WTC11 (cell line): ENCODE data around the gene GDPD4.
"Not testable (repeated sequence)": the region's sequence is repeated elsewhere in the genome, so short reads cannot be mapped to it uniquely, and the experiment has no call there.

Experiments
- IRF2 ChIP-seq: sonication (generic); formaldehyde crosslinking; IDR thresholded peaks from 2 replicates; pipeline ENCODE4 v1.8.0; 2022; ENCODE audit warnings: low read depth, missing genetic modification reagents, borderline replicate concordance
- MXD4 ChIP-seq: fragments of 250-450 bp; sonication (Bioruptor Pico); IDR thresholded peaks from 2 replicates; pipeline ENCODE4 v1.8.0; 2021; ENCODE audit warnings: mild to moderate bottlenecking, moderate library complexity, borderline replicate concordance
- NR2C2 ChIP-seq: sonication (generic); formaldehyde crosslinking; IDR thresholded peaks from 2 replicates; pipeline ENCODE4 v1.8.0; 2022; ENCODE audit warnings: mild to moderate bottlenecking, missing genetic modification reagents
- SMAD4 ChIP-seq: sonication (generic); formaldehyde crosslinking; IDR thresholded peaks from 2 replicates; pipeline ENCODE4 v1.8.0; 2022; ENCODE audit warnings: mild to moderate bottlenecking, missing genetic modification reagents
- ZBTB21 ChIP-seq: sonication (generic); formaldehyde crosslinking; IDR thresholded peaks from 2 replicates; pipeline ENCODE4 v1.8.1; 2023; ENCODE audit warnings: mild to moderate bottlenecking, missing genetic modification reagents, borderline replicate concordance
- ZNF416 ChIP-seq: fragments of 250-450 bp; sonication (Bioruptor Pico); IDR thresholded peaks from 2 replicates; pipeline ENCODE4 v1.9.0; 2021; ENCODE audit warnings: mild to moderate bottlenecking, inconsistent platforms
- TF ChIP-seq, protein P1 (sequence below): sonication (generic); formaldehyde crosslinking; IDR thresholded peaks from 2 replicates; pipeline ENCODE4 v1.8.0; 2022; ENCODE audit warnings: missing genetic modification reagents
- TF ChIP-seq, protein P2 (sequence below): sonication (generic); formaldehyde crosslinking; IDR thresholded peaks from 2 replicates; pipeline ENCODE4 v1.8.1; 2022; ENCODE audit warnings: low read depth, mild to moderate bottlenecking, moderate library complexity, missing genetic modification reagents, borderline replicate concordance
- TF ChIP-seq, protein P3 (sequence below): fragments of 200-600 bp; IDR thresholded peaks from 2 replicates; pipeline ENCODE4 v1.8.0; 2022; ENCODE audit warnings: antibody characterized with exemption
- TF ChIP-seq, protein P4 (sequence below): fragments of 250-450 bp; sonication (Bioruptor Pico); IDR thresholded peaks from 2 replicates; pipeline ENCODE4 v2.1.2; 2022; ENCODE audit warnings: mild to moderate bottlenecking, moderate library complexity
- TF ChIP-seq, protein P5 (sequence below): sonication (generic); formaldehyde crosslinking; IDR thresholded peaks from 2 replicates; pipeline ENCODE4 v1.8.0; 2022; ENCODE audit warnings: mild to moderate bottlenecking, missing genetic modification reagents

DNA sequence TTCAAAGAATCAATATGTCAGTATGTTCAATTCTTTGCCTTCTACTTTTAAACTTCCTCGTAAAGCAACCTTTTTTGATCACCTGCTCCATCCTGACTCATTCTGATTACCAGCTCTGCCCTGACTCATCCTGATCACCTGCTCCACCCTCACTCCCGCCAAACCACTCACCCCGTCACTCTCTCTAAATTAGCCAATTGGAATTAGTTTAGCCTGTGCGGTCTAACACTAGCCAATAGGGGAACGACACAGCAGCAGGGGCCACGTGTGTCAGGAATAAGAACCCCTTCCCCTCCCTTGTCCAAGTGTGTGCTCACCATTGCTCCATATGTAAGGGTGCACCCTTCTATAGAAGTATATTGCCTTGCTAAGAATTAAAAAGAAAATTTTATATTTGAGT, 1.5 kb downstream of the GDPD4 start:
- TF ChIP-seq, protein P1, sequence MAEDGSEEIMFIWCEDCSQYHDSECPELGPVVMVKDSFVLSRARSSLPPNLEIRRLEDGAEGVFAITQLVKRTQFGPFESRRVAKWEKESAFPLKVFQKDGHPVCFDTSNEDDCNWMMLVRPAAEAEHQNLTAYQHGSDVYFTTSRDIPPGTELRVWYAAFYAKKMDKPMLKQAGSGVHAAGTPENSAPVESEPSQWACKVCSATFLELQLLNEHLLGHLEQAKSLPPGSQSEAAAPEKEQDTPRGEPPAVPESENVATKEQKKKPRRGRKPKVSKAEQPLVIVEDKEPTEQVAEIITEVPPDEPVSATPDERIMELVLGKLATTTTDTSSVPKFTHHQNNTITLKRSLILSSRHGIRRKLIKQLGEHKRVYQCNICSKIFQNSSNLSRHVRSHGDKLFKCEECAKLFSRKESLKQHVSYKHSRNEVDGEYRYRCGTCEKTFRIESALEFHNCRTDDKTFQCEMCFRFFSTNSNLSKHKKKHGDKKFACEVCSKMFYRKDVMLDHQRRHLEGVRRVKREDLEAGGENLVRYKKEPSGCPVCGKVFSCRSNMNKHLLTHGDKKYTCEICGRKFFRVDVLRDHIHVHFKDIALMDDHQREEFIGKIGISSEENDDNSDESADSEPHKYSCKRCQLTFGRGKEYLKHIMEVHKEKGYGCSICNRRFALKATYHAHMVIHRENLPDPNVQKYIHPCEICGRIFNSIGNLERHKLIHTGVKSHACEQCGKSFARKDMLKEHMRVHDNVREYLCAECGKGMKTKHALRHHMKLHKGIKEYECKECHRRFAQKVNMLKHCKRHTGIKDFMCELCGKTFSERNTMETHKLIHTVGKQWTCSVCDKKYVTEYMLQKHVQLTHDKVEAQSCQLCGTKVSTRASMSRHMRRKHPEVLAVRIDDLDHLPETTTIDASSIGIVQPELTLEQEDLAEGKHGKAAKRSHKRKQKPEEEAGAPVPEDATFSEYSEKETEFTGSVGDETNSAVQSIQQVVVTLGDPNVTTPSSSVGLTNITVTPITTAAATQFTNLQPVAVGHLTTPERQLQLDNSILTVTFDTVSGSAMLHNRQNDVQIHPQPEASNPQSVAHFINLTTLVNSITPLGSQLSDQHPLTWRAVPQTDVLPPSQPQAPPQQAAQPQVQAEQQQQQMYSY (CRISPR knock-in tag), result not testable (repeated sequence)
- TF ChIP-seq, protein P2, sequence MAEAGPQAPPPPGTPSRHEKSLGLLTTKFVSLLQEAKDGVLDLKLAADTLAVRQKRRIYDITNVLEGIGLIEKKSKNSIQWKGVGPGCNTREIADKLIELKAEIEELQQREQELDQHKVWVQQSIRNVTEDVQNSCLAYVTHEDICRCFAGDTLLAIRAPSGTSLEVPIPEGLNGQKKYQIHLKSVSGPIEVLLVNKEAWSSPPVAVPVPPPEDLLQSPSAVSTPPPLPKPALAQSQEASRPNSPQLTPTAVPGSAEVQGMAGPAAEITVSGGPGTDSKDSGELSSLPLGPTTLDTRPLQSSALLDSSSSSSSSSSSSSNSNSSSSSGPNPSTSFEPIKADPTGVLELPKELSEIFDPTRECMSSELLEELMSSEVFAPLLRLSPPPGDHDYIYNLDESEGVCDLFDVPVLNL (CRISPR knock-in tag), result not testable (repeated sequence)
- TF ChIP-seq, protein P3, sequence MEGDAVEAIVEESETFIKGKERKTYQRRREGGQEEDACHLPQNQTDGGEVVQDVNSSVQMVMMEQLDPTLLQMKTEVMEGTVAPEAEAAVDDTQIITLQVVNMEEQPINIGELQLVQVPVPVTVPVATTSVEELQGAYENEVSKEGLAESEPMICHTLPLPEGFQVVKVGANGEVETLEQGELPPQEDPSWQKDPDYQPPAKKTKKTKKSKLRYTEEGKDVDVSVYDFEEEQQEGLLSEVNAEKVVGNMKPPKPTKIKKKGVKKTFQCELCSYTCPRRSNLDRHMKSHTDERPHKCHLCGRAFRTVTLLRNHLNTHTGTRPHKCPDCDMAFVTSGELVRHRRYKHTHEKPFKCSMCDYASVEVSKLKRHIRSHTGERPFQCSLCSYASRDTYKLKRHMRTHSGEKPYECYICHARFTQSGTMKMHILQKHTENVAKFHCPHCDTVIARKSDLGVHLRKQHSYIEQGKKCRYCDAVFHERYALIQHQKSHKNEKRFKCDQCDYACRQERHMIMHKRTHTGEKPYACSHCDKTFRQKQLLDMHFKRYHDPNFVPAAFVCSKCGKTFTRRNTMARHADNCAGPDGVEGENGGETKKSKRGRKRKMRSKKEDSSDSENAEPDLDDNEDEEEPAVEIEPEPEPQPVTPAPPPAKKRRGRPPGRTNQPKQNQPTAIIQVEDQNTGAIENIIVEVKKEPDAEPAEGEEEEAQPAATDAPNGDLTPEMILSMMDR, result not testable (repeated sequence)
- TF ChIP-seq SMAD4, IRF2, MXD4, ZNF416, ZBTB21, NR2C2 (CRISPR knock-in tag): not testable (repeated sequence)
- TF ChIP-seq, protein P4, sequence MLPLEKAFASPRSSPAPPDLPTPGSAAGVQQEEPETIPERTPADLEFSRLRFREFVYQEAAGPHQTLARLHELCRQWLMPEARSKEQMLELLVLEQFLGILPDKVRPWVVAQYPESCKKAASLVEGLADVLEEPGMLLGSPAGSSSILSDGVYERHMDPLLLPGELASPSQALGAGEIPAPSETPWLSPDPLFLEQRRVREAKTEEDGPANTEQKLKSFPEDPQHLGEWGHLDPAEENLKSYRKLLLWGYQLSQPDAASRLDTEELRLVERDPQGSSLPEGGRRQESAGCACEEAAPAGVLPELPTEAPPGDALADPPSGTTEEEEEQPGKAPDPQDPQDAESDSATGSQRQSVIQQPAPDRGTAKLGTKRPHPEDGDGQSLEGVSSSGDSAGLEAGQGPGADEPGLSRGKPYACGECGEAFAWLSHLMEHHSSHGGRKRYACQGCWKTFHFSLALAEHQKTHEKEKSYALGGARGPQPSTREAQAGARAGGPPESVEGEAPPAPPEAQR, result not testable (repeated sequence)
- TF ChIP-seq, protein P5, sequence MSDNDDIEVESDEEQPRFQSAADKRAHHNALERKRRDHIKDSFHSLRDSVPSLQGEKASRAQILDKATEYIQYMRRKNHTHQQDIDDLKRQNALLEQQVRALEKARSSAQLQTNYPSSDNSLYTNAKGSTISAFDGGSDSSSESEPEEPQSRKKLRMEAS (CRISPR knock-in tag), result not testable (repeated sequence)
